ENCODE results near the gene MTA3.

DNA sequence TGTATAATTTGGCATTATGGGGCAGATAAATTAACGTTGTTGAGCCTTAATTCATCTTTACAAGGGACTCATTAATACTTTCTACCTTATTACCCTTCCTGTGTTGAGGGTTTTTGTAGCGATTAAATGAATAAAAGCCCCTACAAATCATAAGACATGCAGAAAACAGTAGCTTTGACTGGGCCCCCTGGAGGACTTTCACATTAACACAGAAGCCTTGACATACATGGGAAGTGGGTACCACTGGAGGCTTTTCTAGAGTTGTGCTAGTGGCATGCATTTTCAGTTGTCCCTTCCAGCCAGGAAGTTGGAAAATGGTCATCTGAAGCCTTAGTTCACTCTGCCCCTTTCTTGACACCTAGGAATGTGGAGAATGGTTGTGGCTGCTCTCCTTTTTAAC, 30.2 kb downstream of the MTA3 start:
- TF ChIP-seq, protein P1, sequence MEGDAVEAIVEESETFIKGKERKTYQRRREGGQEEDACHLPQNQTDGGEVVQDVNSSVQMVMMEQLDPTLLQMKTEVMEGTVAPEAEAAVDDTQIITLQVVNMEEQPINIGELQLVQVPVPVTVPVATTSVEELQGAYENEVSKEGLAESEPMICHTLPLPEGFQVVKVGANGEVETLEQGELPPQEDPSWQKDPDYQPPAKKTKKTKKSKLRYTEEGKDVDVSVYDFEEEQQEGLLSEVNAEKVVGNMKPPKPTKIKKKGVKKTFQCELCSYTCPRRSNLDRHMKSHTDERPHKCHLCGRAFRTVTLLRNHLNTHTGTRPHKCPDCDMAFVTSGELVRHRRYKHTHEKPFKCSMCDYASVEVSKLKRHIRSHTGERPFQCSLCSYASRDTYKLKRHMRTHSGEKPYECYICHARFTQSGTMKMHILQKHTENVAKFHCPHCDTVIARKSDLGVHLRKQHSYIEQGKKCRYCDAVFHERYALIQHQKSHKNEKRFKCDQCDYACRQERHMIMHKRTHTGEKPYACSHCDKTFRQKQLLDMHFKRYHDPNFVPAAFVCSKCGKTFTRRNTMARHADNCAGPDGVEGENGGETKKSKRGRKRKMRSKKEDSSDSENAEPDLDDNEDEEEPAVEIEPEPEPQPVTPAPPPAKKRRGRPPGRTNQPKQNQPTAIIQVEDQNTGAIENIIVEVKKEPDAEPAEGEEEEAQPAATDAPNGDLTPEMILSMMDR (conservative IDR thresholded peaks at IDR 0.05 in 1 of 2, IDR thresholded peaks at IDR 0.05 in 1 of 2; ENCODE audit: low read depth in 1 of 2, low read length in 2 of 2) = no peak
- TF ChIP-seq EZH2 (IDR thresholded peaks at IDR 0.05; ENCODE audit: low read length, missing control alignments) = no peak

Data from fibroblast of lung (primary cell).